UCSD-AML1 (cell line): Measurements from ENCODE around the gene ABI3BP.
"Not testable (repeated sequence)": the region's sequence is repeated elsewhere in the genome, so short reads cannot be mapped to it uniquely, and the experiment has no call there.

Experiments
- DNase-seq: peaks from one replicate; lab custom pipeline; 2025; ENCODE audit not compliant: unreplicated experiment; lab: John Stamatoyannopoulos, UW

The ABI3BP gene

DNA sequence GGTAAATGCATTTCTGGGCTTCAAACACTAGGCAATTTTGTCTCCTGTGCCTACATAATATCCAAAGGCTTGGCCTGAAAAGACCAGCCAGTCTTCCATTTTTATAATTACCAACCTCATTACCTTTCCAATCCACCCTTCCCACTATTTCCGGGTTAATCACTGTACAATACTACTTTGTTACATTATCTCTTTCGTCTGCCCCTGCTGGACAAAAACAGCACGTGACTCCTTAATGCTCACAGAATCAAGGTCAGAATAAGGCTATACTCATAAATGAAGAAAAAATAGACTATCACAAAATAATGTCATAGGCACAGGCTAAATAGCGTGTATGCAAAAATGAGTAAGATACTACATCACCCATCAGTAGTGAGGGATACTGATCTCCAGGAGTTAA, 40.1 kb downstream of the ABI3BP start:
- DNase-seq = no peak

DNA sequence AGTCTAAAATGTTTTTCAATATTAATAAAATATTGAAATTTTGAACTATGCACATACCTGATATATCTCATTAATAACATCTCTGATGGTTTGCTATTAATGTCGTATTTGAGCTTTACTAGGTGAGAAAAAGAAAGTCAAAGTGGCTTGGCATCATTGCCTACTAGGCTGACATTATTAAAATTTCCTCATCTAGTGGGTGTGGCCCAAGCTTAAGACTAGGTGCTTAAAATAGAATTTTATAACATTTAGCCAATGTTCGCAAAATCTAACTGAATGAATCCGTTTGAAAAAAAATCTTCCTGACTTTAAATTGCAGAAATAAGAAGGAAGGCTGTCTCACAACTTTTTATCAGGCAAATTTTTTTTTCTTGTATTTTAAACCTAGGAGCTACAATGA, 46.1 kb downstream of the ABI3BP start:
- DNase-seq = no peak

DNA sequence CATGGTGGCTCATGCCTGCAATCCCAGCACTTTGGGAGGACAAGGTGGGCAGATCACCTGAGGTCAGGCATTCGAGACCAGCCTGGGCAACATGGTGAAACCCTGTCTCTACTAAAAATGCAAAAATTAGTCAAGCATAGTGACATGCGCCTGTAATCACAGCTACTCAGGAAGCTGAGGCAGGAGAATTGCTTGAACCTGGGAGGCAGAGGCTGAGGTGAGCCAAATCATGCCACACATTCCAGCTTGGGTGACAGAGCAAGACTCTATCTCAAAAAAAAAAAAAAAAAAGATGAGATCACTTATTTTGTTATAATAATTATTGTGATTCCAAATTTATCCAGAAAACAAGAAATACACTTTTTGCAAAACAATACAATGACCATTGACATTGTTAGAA, 47.1 kb downstream of the ABI3BP start:
- DNase-seq = not testable (repeated sequence)

- no peak for DNase-seq
Observed at GRCh38 chr3:100941451-100941850, 51.8 kb downstream of the ABI3BP start.

GRCh38 chr3:100941041-100941440, 52.2 kb downstream of the ABI3BP start:
- DNase-seq = no peak

- DNase-seq = no peak
Observed at GRCh38 chr3:100936931-100937330, 56.3 kb downstream of the ABI3BP start.

- DNase-seq = no peak
Observed at GRCh38 chr3:100932491-100932890, 60.7 kb downstream of the ABI3BP start.

DNA sequence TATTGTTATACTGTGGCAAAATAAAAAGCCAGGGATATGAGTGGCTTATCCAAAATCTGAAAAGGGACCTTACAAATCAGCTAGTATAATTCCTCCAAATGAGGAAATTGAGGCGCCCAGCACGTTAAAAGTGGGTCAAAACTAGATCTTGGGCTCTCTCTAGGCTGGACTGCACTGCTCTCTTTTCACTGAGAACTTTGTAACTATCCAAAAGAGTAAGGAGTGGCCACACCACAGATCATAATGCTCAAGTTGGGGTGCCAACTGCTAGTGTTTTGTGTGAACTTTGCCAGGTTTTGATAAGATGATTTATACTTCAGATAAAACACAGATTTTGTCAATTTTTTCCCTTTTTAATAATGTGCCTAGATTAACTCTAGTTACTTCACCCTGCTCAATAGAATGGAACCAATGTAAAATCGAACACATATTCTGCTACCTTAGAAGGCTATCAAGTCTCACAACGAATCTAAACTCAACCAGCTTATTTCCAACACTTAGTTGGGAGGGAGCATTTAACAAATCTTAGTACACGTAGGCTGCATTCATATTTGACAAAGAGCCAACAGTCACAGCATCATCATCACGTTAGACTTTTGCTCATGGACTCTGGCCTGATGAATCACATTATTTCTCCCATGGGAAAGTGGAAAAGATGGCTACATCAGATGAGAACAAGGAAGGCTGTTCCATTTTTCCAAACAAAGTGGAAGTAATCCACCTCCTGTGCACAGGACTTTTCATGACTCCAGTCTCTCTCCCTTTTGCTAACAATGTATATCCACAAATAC, 64.4 kb downstream of the ABI3BP start:
- no peak for DNase-seq

- DNase-seq = no peak
Observed at GRCh38 chr3:100927775-100928174, 65.4 kb downstream of the ABI3BP start.

DNA sequence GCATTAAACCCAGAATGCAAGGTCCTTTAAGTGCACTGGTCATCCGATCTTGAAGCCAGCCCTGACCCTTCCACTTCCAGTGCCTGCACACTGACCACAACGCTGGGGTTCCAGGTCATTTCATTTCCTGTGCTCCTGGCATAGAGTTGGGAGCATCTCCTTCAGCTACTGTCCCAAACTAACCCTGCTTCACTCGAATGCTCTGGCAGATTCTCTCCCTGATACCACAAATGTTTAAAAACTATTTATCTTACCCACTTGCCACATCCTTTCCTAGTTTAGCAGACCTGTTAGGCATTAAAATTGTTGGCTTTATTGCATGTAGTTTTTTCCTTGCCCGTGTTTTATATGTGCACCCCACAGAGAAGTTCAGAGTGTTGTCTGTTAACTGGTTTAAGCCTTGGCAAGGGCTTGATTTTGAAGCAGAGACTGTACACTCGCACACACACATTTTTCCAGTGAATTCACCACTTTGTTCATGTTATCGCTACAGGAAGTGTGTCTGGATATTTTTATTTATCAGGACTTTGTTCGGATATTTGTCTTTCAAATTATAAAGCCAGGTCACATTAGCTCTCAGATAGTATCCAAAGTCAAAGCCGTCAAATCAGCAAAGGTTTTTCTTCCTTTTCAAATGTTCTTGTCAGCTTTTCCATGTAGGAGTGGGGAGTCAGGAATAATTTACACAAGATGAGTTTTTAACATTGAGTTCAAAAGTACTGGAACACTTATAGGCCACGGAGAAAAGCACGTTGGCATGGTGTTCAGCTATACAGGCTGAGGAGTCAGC, 77.3 kb downstream of the ABI3BP start:
- DNase-seq = no peak

- DNase-seq = no peak
Observed at GRCh38 chr3:100913870-100914648, 79.2 kb downstream of the ABI3BP start.

DNA sequence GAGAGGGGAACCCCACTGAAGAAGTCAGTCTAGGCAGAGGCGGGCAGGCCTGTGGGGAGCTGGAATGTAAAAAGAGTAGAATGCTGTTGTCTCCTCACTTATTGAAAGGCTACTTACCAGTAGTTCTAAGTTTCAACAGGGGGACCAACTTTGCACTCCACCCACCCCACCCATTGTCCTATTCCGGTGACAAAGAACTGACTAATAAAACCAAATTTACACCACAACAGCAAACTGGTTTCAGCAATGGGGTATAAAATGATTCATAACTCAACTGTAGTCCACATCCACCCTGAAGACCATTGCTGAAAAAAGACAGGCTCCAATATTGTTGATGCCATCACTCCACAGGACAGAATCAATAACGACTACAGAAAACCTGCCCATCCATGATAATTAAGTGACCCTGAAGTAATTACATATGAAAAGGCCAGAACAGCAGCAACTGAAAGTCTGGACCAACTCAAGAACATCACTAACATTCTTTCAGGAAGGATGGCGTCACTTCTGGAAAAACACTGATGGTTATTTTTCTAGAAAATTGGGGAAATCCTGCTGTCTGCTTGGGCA, 80.2 kb downstream of the ABI3BP start:
- no peak for DNase-seq

DNA sequence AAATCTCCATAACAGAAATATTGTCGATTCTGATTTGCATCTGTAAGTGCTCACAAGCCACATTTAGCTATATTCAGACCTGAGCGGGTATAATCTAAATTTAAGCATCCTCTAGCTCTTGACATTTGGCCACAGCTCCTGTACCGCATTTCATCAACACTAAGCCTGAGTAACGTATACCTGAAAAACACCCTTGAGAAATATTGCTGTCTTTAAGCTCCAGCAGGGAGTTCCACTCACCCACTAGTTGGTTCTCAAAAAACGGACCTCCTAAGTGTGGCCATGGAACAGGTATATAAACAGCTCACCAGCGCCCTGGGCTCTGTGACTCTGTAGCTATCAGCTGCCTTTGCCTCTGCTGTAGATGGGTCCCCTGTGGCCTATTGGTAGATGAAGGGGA, 80.7 kb downstream of the ABI3BP start:
- DNase-seq = no peak

- DNase-seq = no peak
Observed at GRCh38 chr3:100911956-100912355, 81.3 kb downstream of the ABI3BP start.

DNA sequence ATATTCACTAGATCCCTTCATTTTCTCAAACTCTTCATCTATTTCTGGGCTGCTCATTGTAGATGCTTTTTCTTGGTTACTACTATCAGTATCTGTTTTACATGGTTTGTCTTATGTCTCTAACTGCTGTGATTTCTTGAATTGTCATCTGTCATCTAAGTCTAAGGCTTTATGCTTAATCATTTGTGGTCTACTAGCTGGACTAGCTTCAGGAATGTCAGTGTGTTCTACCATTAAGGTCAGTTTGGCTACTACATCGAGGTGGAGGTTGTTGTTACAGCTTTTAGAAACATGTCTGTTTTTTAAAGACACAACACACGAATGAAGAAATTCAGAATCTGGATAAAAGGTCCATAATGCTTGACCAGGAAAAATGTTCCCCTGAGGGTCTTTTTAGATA, 82.2 kb downstream of the ABI3BP start:
- DNase-seq = no peak

- DNase-seq = no peak
Observed at GRCh38 chr3:100902572-100902971, 90.6 kb downstream of the ABI3BP start.

DNA sequence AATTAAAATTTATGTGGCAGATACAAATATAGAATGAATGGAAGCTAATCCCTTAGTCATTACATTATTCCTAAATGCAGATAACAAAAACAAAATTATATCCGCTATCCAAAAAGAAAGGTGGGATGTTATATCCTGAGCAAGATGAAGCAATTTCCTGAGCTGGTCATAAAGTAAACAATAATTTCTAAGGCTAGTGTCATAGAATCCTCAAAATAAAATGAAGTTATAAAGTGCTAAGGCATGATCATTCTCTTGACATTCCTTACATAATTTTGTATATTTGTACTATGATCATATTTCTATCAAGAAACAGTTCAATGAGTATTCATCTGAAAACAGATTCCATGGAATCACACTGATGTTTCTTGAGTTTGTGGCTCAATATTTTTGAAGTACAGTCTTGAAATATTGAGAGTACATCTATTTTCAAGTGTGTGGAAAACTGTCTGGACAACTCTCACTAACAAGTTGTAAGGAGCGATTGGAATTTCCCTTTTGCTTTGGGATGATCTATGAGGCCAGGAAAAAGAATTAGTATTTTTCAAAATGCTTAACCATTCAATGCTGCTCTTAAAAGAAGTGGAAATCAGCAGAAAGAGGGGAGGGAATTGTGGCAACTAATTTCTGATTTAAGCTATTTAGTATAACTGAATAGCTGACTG, 92.4 kb downstream of the ABI3BP start:
- no peak for DNase-seq

DNA sequence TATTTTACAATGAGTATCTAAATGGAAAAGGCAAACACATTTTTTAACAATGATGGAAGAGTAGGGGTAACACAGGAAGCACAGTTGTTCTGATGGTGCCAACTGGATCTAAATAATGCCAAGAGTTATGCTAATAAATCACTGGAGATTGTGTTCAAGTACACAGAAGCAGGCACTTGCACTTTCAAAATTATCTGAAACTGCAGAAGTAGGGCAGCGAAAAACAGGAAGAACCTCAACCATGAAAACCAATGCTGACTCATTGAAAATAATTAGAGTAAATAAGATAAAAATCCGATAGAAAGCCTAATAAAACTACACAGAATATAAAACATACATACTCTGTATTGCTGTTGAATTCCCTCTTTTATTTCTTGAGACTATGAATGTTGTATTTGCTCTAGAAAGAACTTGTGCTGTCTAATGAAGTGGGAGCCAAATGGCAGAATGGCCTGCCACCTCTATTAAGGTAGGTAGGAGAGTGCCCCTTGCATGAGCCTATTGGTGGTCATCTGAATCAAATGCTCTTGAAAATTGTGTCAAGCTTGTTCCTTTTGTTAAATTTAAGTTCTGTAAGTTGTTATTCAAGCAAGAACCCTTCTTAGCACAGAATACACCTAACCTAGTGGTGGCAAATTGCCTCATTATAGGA, 93.7 kb downstream of the ABI3BP start:
- no peak for DNase-seq

- DNase-seq = no peak
Observed at GRCh38 chr3:100898681-100899080, 94.5 kb downstream of the ABI3BP start.

- no peak for DNase-seq
Observed at GRCh38 chr3:100896994-100897393, 96.2 kb downstream of the ABI3BP start.
